VCaP (cell line): ENCODE data around the gene BIRC7.

Experiments used
- H3K27ac ChIP-seq: fragments of 450-650 bp; 2 replicates; pipeline ENCODE4 v1.5.1; 2017
- CTCF ChIP-seq: fragments of 450-650 bp; conservative IDR thresholded peaks from 2 replicates; pipeline ENCODE4 v1.5.1; 2017; ENCODE audit warnings: mild to moderate bottlenecking, moderate library complexity

Gene BIRC7

GRCh38 chr20:63264519-63264918 lies 28.8 kb downstream of the BIRC7 start:
- TF ChIP-seq CTCF, result no peak
- no peak overlapping the region for H3K27ac ChIP-seq

GRCh38 chr20:63265891-63266515 lies 30.3 kb downstream of the BIRC7 start:
- no peak overlapping the region for H3K27ac ChIP-seq
- TF ChIP-seq CTCF, result no peak

GRCh38 chr20:63267691-63268090 lies 32.0 kb downstream of the BIRC7 start:
- H3K27ac ChIP-seq, result no peak overlapping the region
- TF ChIP-seq CTCF, result no peak

GRCh38 chr20:63268256-63268655 lies 32.6 kb downstream of the BIRC7 start:
- no peak overlapping the region for H3K27ac ChIP-seq
- no peak for TF ChIP-seq CTCF

- no peak for TF ChIP-seq CTCF
- H3K27ac ChIP-seq, result no peak overlapping the region
Measured at GRCh38 chr20:63268671-63269439, 33.1 kb downstream of the BIRC7 start.

- no peak for TF ChIP-seq CTCF
- no peak overlapping the region for H3K27ac ChIP-seq
Measured at GRCh38 chr20:63269724-63270123, 34.0 kb downstream of the BIRC7 start.

GRCh38 chr20:63270606-63271325 lies 35.1 kb downstream of the BIRC7 start:
- no peak overlapping the region for H3K27ac ChIP-seq
- no peak for TF ChIP-seq CTCF
